ENCODE measurements around the gene SPINK4.

The SPINK4 gene

DNA sequence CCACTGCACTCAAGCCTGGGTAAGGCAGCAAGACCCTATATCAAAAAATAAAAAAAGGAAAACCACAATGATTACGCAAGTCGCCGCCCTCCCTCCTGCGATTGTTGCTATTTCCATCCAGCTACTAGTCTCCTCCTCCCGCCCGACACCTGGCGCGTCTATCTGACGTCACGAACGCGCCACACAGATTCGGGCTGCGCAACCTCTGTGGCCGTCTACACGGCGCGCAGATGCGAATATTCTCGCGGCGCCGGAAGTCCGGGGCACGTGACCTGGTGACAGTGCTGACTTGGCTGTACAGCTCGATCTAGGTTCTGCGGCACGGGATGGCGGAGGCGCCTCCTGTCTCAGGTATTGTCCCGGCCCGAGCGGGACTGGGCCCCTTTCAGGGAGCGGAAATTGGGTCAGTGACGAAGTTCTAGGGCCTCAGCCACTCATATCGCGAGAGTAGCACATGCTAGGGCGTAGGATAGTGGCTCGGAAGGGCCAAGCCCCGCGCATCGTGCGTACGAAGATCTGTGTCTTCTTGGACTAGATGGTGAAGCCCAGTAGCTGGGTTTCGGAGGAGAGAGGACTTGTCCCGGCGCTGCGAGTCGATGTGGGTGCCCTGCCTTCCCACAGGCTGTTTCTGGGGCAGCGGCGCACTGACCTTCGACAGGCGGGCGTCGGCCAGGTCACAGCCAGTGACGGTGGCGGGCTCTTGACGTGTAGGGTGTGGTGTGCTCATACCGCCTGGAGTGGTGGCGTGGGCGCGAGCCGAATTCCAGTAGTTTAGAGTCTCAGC, 50.5 kb downstream of the SPINK4 start, which contains the start of gene NFX1:
Gene NFX1 (plus strand): TSS at position 270 of the 784 bp plus-strand sequence. CDS start 57 bp downstream, at position 327.
- no peaks in the 10 kb centered on the region for H3K27me3 ChIP-seq (ENCODE audit: insufficient read depth, low read length)
- H3K27ac ChIP-seq (ENCODE audit: low read depth, low read length, poor library complexity, severe bottlenecking), result peak within 1 kb of the TSS; percentile 93
- peaks cover 47% of the 10 kb centered on the region for H3K79me2 ChIP-seq (ENCODE audit: insufficient read depth, low read length)
- H3K4me1 ChIP-seq (ENCODE audit: insufficient read depth, low read length, severe bottlenecking), result peaks cover 54% of the 10 kb centered on the region
- H3K4me2 ChIP-seq (ENCODE audit: low read length), result peak within 1 kb of the TSS; percentile 95
- H4K20me1 ChIP-seq (ENCODE audit: insufficient read depth, low read length), result no peaks in the 10 kb centered on the region
- no peaks in the 10 kb centered on the region for H3F3A ChIP-seq (ENCODE audit: insufficient read depth, low read length)
- no peak for TF ChIP-seq EZH2 (IDR thresholded peaks at IDR 0.05; ENCODE audit: borderline replicate concordance, low read length)
- TF ChIP-seq, protein P1, sequence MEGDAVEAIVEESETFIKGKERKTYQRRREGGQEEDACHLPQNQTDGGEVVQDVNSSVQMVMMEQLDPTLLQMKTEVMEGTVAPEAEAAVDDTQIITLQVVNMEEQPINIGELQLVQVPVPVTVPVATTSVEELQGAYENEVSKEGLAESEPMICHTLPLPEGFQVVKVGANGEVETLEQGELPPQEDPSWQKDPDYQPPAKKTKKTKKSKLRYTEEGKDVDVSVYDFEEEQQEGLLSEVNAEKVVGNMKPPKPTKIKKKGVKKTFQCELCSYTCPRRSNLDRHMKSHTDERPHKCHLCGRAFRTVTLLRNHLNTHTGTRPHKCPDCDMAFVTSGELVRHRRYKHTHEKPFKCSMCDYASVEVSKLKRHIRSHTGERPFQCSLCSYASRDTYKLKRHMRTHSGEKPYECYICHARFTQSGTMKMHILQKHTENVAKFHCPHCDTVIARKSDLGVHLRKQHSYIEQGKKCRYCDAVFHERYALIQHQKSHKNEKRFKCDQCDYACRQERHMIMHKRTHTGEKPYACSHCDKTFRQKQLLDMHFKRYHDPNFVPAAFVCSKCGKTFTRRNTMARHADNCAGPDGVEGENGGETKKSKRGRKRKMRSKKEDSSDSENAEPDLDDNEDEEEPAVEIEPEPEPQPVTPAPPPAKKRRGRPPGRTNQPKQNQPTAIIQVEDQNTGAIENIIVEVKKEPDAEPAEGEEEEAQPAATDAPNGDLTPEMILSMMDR (IDR thresholded peaks at IDR 0.05; ENCODE audit: low read length), result no peak; the same call in 1 of the 2 replicates
- no peak within 1 kb of the TSS for H2AFZ ChIP-seq (ENCODE audit: low read length)
- no peaks in the 10 kb centered on the region for H3K9me2 ChIP-seq (ENCODE audit: low read depth, low read length)
- H3K9me3 ChIP-seq (ENCODE audit: low read length), result no peaks in the 10 kb centered on the region
- H3K36me3 ChIP-seq (ENCODE audit: insufficient read depth, low read length), result peaks cover 38% of the 10 kb centered on the region
- peak within 1 kb of the TSS; percentile 87 for H3K9ac ChIP-seq (ENCODE audit: low read length)
- peak within 1 kb of the TSS; percentile 87 for H3K4me3 ChIP-seq (ENCODE audit: low read depth, low read length, poor library complexity, severe bottlenecking)

GRCh38 chr9:33291031-33291397, 51.0 kb downstream of the SPINK4 start:
- peaks cover 59% of the 10 kb centered on the region for H3K4me1 ChIP-seq (ENCODE audit: insufficient read depth, low read length, severe bottlenecking)
- peak overlapping the region; percentile 93 for H3K27ac ChIP-seq (ENCODE audit: low read depth, low read length, poor library complexity, severe bottlenecking)
- H3K4me3 ChIP-seq (ENCODE audit: low read depth, low read length, poor library complexity, severe bottlenecking), result peak overlapping the region; percentile 87
- H3K79me2 ChIP-seq (ENCODE audit: insufficient read depth, low read length), result peaks cover 51% of the 10 kb centered on the region
- H2AFZ ChIP-seq (ENCODE audit: low read length), result no peak overlapping the region
- no peaks in the 10 kb centered on the region for H3F3A ChIP-seq (ENCODE audit: insufficient read depth, low read length)
- TF ChIP-seq EZH2 (IDR thresholded peaks at IDR 0.05; ENCODE audit: borderline replicate concordance, low read length), result no peak
- TF ChIP-seq, protein P1 (IDR thresholded peaks at IDR 0.05; ENCODE audit: low read length), result 0 out of 2 replicates have a peak, but pooled peaks have one; percentile 8
- no peaks in the 10 kb centered on the region for H3K27me3 ChIP-seq (ENCODE audit: insufficient read depth, low read length)
- H3K9ac ChIP-seq (ENCODE audit: low read length), result peak overlapping the region; percentile 87
- H3K9me3 ChIP-seq (ENCODE audit: low read length), result no peaks in the 10 kb centered on the region
- peak overlapping the region; percentile 95 for H3K4me2 ChIP-seq (ENCODE audit: low read length)
- no peaks in the 10 kb centered on the region for H4K20me1 ChIP-seq (ENCODE audit: insufficient read depth, low read length)
- H3K9me2 ChIP-seq (ENCODE audit: low read depth, low read length), result no peaks in the 10 kb centered on the region
- peaks cover 43% of the 10 kb centered on the region for H3K36me3 ChIP-seq (ENCODE audit: insufficient read depth, low read length)

DNA sequence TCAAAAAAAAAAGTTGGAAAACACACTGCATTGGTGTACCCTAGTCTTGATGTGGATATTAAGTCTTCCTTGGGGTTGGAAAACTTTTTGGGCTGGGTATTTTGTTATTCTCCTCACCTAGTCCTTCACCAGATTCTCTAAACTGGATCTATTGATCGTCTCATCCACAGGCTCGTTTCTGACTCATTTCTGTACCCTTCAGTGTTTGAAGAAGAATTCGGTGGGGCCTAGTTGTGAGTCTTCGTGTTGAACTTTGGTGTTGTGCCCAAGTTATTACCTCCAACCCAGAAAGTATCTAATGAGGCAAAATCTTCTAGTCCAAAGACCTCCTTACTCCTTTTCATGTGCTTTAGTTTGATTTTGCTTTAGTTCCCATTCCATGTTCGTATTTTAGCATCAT, 51.9 kb downstream of the SPINK4 start:
- no peak overlapping the region for H2AFZ ChIP-seq (ENCODE audit: low read length)
- H3K4me3 ChIP-seq (ENCODE audit: low read depth, low read length, poor library complexity, severe bottlenecking), result peak overlapping the region; percentile 87
- H3K4me2 ChIP-seq (ENCODE audit: low read length), result peak overlapping the region; percentile 95; the same call in 1 of the 2 replicates
- H3K79me2 ChIP-seq (ENCODE audit: insufficient read depth, low read length), result peaks cover 51% of the 10 kb centered on the region
- H3K9me2 ChIP-seq (ENCODE audit: low read depth, low read length), result no peaks in the 10 kb centered on the region
- H3K9me3 ChIP-seq (ENCODE audit: low read length), result no peaks in the 10 kb centered on the region
- peaks cover 3% of the 10 kb centered on the region; the same call in 1 of the 2 replicates for H3F3A ChIP-seq (ENCODE audit: insufficient read depth, low read length)
- no peaks in the 10 kb centered on the region for H4K20me1 ChIP-seq (ENCODE audit: insufficient read depth, low read length)
- TF ChIP-seq, protein P1 (IDR thresholded peaks at IDR 0.05; ENCODE audit: low read length), result no peak
- no peak for TF ChIP-seq EZH2 (IDR thresholded peaks at IDR 0.05; ENCODE audit: borderline replicate concordance, low read length)
- H3K4me1 ChIP-seq (ENCODE audit: insufficient read depth, low read length, severe bottlenecking), result peaks cover 68% of the 10 kb centered on the region
- H3K36me3 ChIP-seq (ENCODE audit: insufficient read depth, low read length), result peaks cover 52% of the 10 kb centered on the region
- H3K27ac ChIP-seq (ENCODE audit: low read depth, low read length, poor library complexity, severe bottlenecking), result no peak overlapping the region
- H3K27me3 ChIP-seq (ENCODE audit: insufficient read depth, low read length), result no peaks in the 10 kb centered on the region
- H3K9ac ChIP-seq (ENCODE audit: low read length), result no peak overlapping the region

Measured in OCI-LY1 (cell line).